Fibroblast of villous mesenchyme (primary cell): ENCODE results near the gene CNRIP1. TPM values are rescaled to one million over a fixed set of nuclear protein-coding genes. Genes with fewer than 3 reads are reported as not detected.
A peak's percentile ranks its signal among the peaks of the same experiment; 100 is the strongest.

ENCODE experiments used
- DNase-seq: peaks from one replicate; pipeline ENCODE4 v3.0.0-alpha.2; 2010; ENCODE audit warnings: low read depth
- H3K4me3 ChIP-seq: 2 replicates; pipeline ENCODE4 v1.5.1; 2011; ENCODE audit warnings: low read depth, mild to moderate bottlenecking, low read length
- CTCF ChIP-seq: IDR thresholded peaks from 2 replicates; pipeline ENCODE4 v1.5.1; 2012; ENCODE audit warnings: low read depth, mild to moderate bottlenecking, low read length; ENCODE audit not compliant: insufficient read depth
- total RNA-seq: library from RNA; depleted of rRNA; stranded (reverse); fragments of >200 nt; gene quantifications from 2 replicates; pipeline ENCODE4 v1.2.3, GENCODE V29; 2012

Gene CNRIP1
- total RNA-seq, 1 donor: 24.6 TPM

DNA sequence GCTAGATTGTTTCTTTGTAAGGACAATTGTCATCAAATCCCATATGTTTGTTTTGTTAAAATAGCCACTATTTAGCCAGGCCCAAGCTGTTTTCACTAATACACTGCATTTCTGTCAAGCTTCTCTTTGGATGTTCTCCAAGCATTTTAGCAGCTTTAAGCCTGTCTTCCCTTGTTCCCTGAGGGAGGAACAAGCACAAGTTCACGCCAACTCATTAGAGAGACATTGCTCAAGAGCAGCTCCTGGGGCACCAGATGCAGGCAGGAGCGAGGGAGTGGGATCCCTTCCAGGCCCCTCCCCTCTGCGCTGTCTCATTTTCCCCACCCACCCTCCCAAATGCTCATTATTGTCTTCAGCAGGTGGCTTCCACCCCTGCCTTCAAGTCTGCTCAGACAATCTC is 34.9 kb downstream of the CNRIP1 start:
- no peak for TF ChIP-seq CTCF
- DNase-seq: peak; percentile 74
- no peak overlapping the region for H3K4me3 ChIP-seq

DNA sequence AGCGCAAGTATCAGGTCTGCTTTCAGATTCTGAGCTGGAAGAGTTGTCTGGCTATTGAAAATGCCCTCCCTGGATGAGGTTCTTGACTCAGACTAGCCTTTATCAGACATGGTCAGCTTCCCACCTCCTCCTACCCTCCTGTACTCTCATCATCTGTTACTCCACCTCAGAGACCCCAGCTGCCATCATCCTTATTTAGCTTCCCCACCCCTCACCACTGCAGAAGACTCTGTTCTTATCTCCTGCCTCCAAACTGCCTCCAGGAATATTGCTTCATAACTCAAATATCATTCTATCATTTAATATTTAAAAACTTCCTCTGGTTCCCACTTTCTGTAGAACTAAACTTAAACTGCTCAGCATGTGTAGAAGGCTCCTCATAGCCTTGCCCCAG is 36.3 kb downstream of the CNRIP1 start:
- no peak for DNase-seq
- no peak for TF ChIP-seq CTCF
- no peak overlapping the region for H3K4me3 ChIP-seq

DNA sequence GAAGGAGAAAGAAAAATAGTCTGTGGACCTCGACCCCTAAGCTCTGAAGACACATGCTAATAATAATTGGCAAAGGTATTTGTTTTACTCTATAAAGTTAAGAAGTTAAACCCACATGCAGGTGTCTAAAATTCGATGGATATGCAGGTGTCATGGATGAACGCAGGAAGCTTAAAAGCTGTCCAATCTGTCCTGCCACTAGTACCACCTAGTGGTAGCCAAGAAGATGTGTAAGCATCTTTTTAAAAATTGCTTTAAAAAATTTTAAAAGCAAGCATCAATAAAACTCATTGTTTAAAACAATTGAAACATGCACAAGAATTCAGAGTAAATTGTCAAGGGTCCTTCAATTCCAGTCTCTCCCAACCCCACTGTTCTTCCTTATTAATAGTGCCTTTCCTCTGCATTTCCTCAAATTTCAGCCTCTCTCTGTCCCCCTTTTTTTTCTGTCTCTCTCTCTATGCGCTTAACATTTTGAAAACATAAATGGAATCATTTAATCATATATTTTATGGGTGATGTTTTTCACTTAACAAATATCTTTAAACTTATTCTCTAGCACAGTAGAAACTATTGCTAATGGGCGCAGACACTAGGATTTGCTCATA is 36.8 kb downstream of the CNRIP1 start:
- DNase-seq: peak; percentile 50
- TF ChIP-seq CTCF: peak; percentile 82
- no peak overlapping the region for H3K4me3 ChIP-seq

- no peak for TF ChIP-seq CTCF
- no peak overlapping the region for H3K4me3 ChIP-seq
- no peak for DNase-seq
These were observed 39.0 kb downstream of the CNRIP1 start for GRCh38 chr2:68280796-68281195.

GRCh38 chr2:68280348-68280747 is 39.4 kb downstream of the CNRIP1 start:
- no peak for DNase-seq
- H3K4me3 ChIP-seq: no peak overlapping the region
- TF ChIP-seq CTCF: no peak

DNA sequence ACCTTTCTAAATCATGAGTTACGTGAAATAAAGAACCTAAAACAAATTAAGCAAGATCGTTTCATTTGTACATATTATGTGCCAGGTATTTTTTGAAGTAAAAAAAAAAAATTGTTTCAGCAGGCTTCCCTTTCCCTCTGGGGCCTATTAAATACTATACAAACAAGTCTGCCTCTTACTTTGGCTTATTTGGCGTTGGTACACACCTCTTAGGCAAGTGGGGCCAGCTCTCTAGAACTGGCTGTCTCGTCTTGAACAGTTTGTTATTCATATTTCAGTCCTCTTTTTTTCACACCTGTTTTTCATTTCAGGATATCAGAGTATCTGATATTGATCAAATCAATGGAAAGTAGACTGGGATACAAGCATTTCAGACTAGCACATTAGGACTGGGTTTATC is 40.1 kb downstream of the CNRIP1 start:
- no peak for DNase-seq
- no peak overlapping the region for H3K4me3 ChIP-seq
- TF ChIP-seq CTCF: no peak

DNA sequence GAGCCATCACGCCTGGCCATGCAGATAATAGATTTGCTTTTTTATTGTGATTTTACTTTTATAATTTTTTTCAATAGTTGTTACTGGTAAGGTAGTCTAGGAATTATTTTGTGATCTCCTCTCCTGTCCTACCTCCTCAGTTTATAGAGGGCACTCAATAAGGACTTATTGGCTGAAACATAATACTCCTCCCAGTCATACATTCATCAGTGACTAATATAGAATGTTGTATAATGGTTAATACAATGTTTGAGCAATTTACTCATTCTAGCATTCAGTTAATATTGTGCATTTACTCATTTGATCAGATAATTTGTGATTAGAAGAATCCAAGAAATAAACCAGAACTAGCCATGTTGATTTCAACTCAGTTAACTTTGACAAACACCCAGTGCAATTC is 41.6 kb downstream of the CNRIP1 start:
- no peak for TF ChIP-seq CTCF
- H3K4me3 ChIP-seq: no peak overlapping the region
- no peak for DNase-seq
